Epithelial cell of esophagus (primary cell): ENCODE results near the gene TMEM164.
A peak's percentile ranks its signal among the peaks of the same experiment; 100 is the strongest.

Experiments used
- DNase-seq: peaks from one replicate; pipeline ENCODE4 v3.0.0; 2010; ENCODE audit warnings: low read depth
- H3K4me3 ChIP-seq: 2 replicates; pipeline ENCODE4 v1.5.1; 2011; ENCODE audit warnings: mild to moderate bottlenecking, low read length, control low read depth
- CTCF ChIP-seq: IDR thresholded peaks from 2 replicates; pipeline ENCODE4 v1.5.1; 2011; ENCODE audit warnings: low read depth, mild to moderate bottlenecking, low read length, control low read depth, inconsistent platforms; ENCODE audit not compliant: insufficient read depth; ENCODE audit errors: missing control alignments

TMEM164 gene

GRCh38 chrX:110219920-110220319 lies 217.0 kb downstream of the TMEM164 start:
- TF ChIP-seq CTCF: no peak
- H3K4me3 ChIP-seq: no peak overlapping the region
- peak; percentile 60 for DNase-seq

- DNase-seq: no peak
- no peak for TF ChIP-seq CTCF
- H3K4me3 ChIP-seq: no peak overlapping the region
Observed at GRCh38 chrX:110222497-110223257, 219.8 kb downstream of the TMEM164 start.

GRCh38 chrX:110224926-110225617 lies 222.2 kb downstream of the TMEM164 start:
- DNase-seq: no peak
- no peak for TF ChIP-seq CTCF

GRCh38 chrX:110226931-110227330 lies 224.0 kb downstream of the TMEM164 start:
- TF ChIP-seq CTCF: no peak
- H3K4me3 ChIP-seq: no peak overlapping the region
- no peak for DNase-seq

More at GRCh38 chrX:110224926-110225617, 222.2 kb downstream of the TMEM164 start:
- H3K4me3 ChIP-seq: no peak overlapping the region
